Measurements from ENCODE around the gene DHX57.
"Not testable (repeated sequence)": the region's sequence is repeated elsewhere in the genome, so short reads cannot be mapped to it uniquely, and the experiment has no call there.

The DHX57 gene

GRCh38 chr2:38866773-38867443 lies 8.8 kb downstream of the DHX57 start:
- TF ChIP-seq POLR2AphosphoS5 (IDR thresholded peaks at IDR 0.05; ENCODE audit: low read depth, low read length) (no peak), POLR2A (IDR thresholded peaks at IDR 0.05; ENCODE audit: low read depth, low read length) (no peak), TAF1 (IDR thresholded peaks at IDR 0.05; ENCODE audit: borderline replicate concordance, low read depth, low read length) (no peak)
- FAIRE-seq (no peak), DNase-seq (ENCODE audit: insufficient read length) (no peak)

GRCh38 chr2:38863061-38863695 lies 12.6 kb downstream of the DHX57 start:
- TF ChIP-seq TAF1 (IDR thresholded peaks at IDR 0.05; ENCODE audit: borderline replicate concordance, low read depth, low read length): no peak
- TF ChIP-seq POLR2A (IDR thresholded peaks at IDR 0.05; ENCODE audit: low read depth, low read length): no peak
- TF ChIP-seq POLR2AphosphoS5 (IDR thresholded peaks at IDR 0.05; ENCODE audit: low read depth, low read length): no peak
- FAIRE-seq (no peak), DNase-seq (ENCODE audit: insufficient read length) (no peak)

- DNase-seq (ENCODE audit: insufficient read length) (no peak), FAIRE-seq (no peak)
- TF ChIP-seq POLR2A (IDR thresholded peaks at IDR 0.05; ENCODE audit: low read depth, low read length): no peak
Measured at GRCh38 chr2:38862476-38862875, 13.3 kb downstream of the DHX57 start.

- no peak for FAIRE-seq
Measured at GRCh38 chr2:38856165-38856564, 19.6 kb downstream of the DHX57 start.

GRCh38 chr2:38850045-38850444 lies 25.7 kb downstream of the DHX57 start:
- no peak for DNase-seq (ENCODE audit: insufficient read length)
- TF ChIP-seq TAF1 (IDR thresholded peaks at IDR 0.05; ENCODE audit: borderline replicate concordance, low read depth, low read length) (no peak), POLR2A (IDR thresholded peaks at IDR 0.05; ENCODE audit: low read depth, low read length) (no peak), POLR2AphosphoS5 (IDR thresholded peaks at IDR 0.05; ENCODE audit: low read depth, low read length) (no peak)
- FAIRE-seq: peak; percentile 85

More at GRCh38 chr2:38856165-38856564, 19.6 kb downstream of the DHX57 start:
- DNase-seq (ENCODE audit: insufficient read length): no peak
- no peak for TF ChIP-seq TAF1 (IDR thresholded peaks at IDR 0.05; ENCODE audit: borderline replicate concordance, low read depth, low read length)
- TF ChIP-seq POLR2AphosphoS5 (IDR thresholded peaks at IDR 0.05; ENCODE audit: low read depth, low read length): no peak
- no peak for TF ChIP-seq POLR2A (IDR thresholded peaks at IDR 0.05; ENCODE audit: low read depth, low read length)

GRCh38 chr2:38836791-38837190 lies 38.9 kb downstream of the DHX57 start:
- no peak for TF ChIP-seq TAF1 (IDR thresholded peaks at IDR 0.05; ENCODE audit: borderline replicate concordance, low read depth, low read length)
- no peak for TF ChIP-seq POLR2A (IDR thresholded peaks at IDR 0.05; ENCODE audit: low read depth, low read length)
- no peak for DNase-seq (ENCODE audit: insufficient read length)
- FAIRE-seq: no peak

GRCh38 chr2:38835990-38836389 lies 39.7 kb downstream of the DHX57 start:
- peak; percentile 84 for FAIRE-seq
- TF ChIP-seq POLR2A (IDR thresholded peaks at IDR 0.05; ENCODE audit: low read depth, low read length) (no peak), POLR2AphosphoS5 (IDR thresholded peaks at IDR 0.05; ENCODE audit: low read depth, low read length) (no peak), TAF1 (IDR thresholded peaks at IDR 0.05; ENCODE audit: borderline replicate concordance, low read depth, low read length) (no peak)
- peak; percentile 4 for DNase-seq (ENCODE audit: insufficient read length)

GRCh38 chr2:38835015-38835601 lies 40.6 kb downstream of the DHX57 start:
- FAIRE-seq (no peak), DNase-seq (ENCODE audit: insufficient read length) (no peak)
- TF ChIP-seq POLR2AphosphoS5 (IDR thresholded peaks at IDR 0.05; ENCODE audit: low read depth, low read length) (no peak), POLR2A (IDR thresholded peaks at IDR 0.05; ENCODE audit: low read depth, low read length) (no peak), TAF1 (IDR thresholded peaks at IDR 0.05; ENCODE audit: borderline replicate concordance, low read depth, low read length) (no peak)

GRCh38 chr2:38830526-38831159 lies 45.1 kb downstream of the DHX57 start:
- TF ChIP-seq TAF1 (IDR thresholded peaks at IDR 0.05; ENCODE audit: borderline replicate concordance, low read depth, low read length) (no peak), POLR2A (IDR thresholded peaks at IDR 0.05; ENCODE audit: low read depth, low read length) (no peak), POLR2AphosphoS5 (IDR thresholded peaks at IDR 0.05; ENCODE audit: low read depth, low read length) (no peak)
- DNase-seq (ENCODE audit: insufficient read length) (no peak), FAIRE-seq (no peak)

GRCh38 chr2:38829971-38830370 lies 45.8 kb downstream of the DHX57 start:
- TF ChIP-seq POLR2AphosphoS5 (IDR thresholded peaks at IDR 0.05; ENCODE audit: low read depth, low read length) (no peak), POLR2A (IDR thresholded peaks at IDR 0.05; ENCODE audit: low read depth, low read length) (no peak), TAF1 (IDR thresholded peaks at IDR 0.05; ENCODE audit: borderline replicate concordance, low read depth, low read length) (no peak)
- no peak for DNase-seq (ENCODE audit: insufficient read length)
- no peak for FAIRE-seq

- DNase-seq (ENCODE audit: insufficient read length) (no peak), FAIRE-seq (no peak)
- TF ChIP-seq TAF1 (IDR thresholded peaks at IDR 0.05; ENCODE audit: borderline replicate concordance, low read depth, low read length) (no peak), POLR2A (IDR thresholded peaks at IDR 0.05; ENCODE audit: low read depth, low read length) (no peak), POLR2AphosphoS5 (IDR thresholded peaks at IDR 0.05; ENCODE audit: low read depth, low read length) (no peak)
Measured at GRCh38 chr2:38828460-38828859, 47.3 kb downstream of the DHX57 start.

GRCh38 chr2:38827539-38828145 lies 48.1 kb downstream of the DHX57 start:
- FAIRE-seq; DNase-seq (ENCODE audit: insufficient read length): not testable (repeated sequence)
